ENCODE measurements around the gene SEMA3C.

GRCh38 chr7:80902019-80902418, 16.8 kb downstream of the SEMA3C start:
- TF ChIP-seq CTCF (IDR thresholded peaks at IDR 0.05; ENCODE audit: poor library complexity) (no peak), EZH2phosphoT487 (IDR thresholded peaks at IDR 0.05; ENCODE audit: low read depth, severe bottlenecking, unreplicated experiment) (no peak)
